BJ (cell line): ENCODE measurements around the gene DMBX1. TPM values are rescaled to one million over a fixed set of nuclear protein-coding genes. Genes with fewer than 3 reads are reported as not detected.

ENCODE experiments used
- CTCF ChIA-PET: fragments of 350-600 bp; formaldehyde crosslinking; extraction: SDS; loops from one replicate; lab custom pipeline; 2021; ENCODE audit warnings: antibody characterized with exemption, inconsistent platforms; lab: Yijun Ruan, JAX
- POLR2A ChIA-PET: fragments of 300-600 bp; sonication (Branson Sonifier 250); formaldehyde crosslinking; extraction: SDS; loops from one replicate; lab custom pipeline; 2021; ENCODE audit warnings: antibody characterized with exemption; lab: Charles Lee
- DNase-seq: peaks from one replicate; pipeline ENCODE4 v3.0.0-alpha.2; 2011; ENCODE audit warnings: low read depth
- H3K27me3 ChIP-seq: 2 replicates; pipeline ENCODE4 v1.6.0; 2011; ENCODE audit warnings: low read length; ENCODE audit not compliant: control insufficient read depth, insufficient read depth
- H3K36me3 ChIP-seq: 2 replicates; pipeline ENCODE4 v1.5.1; 2011; ENCODE audit warnings: low read length; ENCODE audit not compliant: control insufficient read depth, insufficient read depth
- H3K4me3 ChIP-seq: 2 replicates; pipeline ENCODE4 v1.5.1; 2011; ENCODE audit warnings: low read depth, mild to moderate bottlenecking, control low read depth, low read length
- polyA plus RNA-seq: library from polyadenylated mRNA; depleted of rRNA; stranded (reverse); fragments of >200 nt; gene quantifications from 2 replicates; pipeline ENCODE4 v1.2.3, GENCODE V29; 2011
- TF ChIP-seq, protein P1 (sequence below): IDR thresholded peaks from 2 replicates; pipeline ENCODE4 v1.5.1; 2011; ENCODE audit warnings: low read depth, mild to moderate bottlenecking, control low read depth, inconsistent platforms, low read length, moderate library complexity; ENCODE audit not compliant: insufficient read depth

DMBX1 gene
- polyA plus RNA-seq, 1 experiment, result not detected

DNA sequence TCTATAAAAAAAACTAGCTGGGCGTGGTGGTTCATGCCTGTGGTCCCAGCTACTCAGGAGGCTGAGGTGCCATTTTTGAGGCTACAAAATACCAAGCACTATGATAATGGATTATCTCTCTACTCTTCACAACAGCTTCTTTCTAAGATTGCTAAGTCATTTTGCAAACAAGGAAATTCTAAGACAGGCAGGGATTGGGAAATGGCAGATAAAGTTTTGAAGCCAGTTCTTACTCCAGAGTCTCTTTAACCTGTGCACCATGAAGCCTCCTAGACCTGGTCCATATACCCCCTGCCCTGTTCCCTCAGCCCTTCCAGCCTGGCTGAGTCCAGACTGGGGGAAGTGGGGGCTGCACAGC is 39.5 kb upstream of the DMBX1 start:
- TF ChIP-seq, protein P1, sequence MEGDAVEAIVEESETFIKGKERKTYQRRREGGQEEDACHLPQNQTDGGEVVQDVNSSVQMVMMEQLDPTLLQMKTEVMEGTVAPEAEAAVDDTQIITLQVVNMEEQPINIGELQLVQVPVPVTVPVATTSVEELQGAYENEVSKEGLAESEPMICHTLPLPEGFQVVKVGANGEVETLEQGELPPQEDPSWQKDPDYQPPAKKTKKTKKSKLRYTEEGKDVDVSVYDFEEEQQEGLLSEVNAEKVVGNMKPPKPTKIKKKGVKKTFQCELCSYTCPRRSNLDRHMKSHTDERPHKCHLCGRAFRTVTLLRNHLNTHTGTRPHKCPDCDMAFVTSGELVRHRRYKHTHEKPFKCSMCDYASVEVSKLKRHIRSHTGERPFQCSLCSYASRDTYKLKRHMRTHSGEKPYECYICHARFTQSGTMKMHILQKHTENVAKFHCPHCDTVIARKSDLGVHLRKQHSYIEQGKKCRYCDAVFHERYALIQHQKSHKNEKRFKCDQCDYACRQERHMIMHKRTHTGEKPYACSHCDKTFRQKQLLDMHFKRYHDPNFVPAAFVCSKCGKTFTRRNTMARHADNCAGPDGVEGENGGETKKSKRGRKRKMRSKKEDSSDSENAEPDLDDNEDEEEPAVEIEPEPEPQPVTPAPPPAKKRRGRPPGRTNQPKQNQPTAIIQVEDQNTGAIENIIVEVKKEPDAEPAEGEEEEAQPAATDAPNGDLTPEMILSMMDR, result no peak
- ChIA-PET POLR2A (no interaction called here), CTCF (interaction anchor here (0.6 to 8.8 kb wide), 5 partner anchors 16 to 90 kb away, joined by 3 to 139 read pairs (median 3); no protein-coding TSS in a partner anchor)
- Histone ChIP-seq H3K27me3 (peaks cover 48% of the 10 kb centered on the region), H3K36me3 (no peaks in the 10 kb centered on the region), H3K4me3 (no peak overlapping the region)
- DNase-seq, result no peak

GRCh38 chr1:46451948-46452930 is 37.4 kb upstream of the DMBX1 start:
- DNase-seq, result no peak
- ChIA-PET POLR2A (no interaction called here), CTCF (interaction anchor here (0.7 to 4.0 kb wide), 5 partner anchors 11 to 96 kb away, joined by 3 to 19 read pairs (median 4); no protein-coding TSS in a partner anchor)
- no peaks in the 10 kb centered on the region for H3K36me3 ChIP-seq
- no peak overlapping the region for H3K4me3 ChIP-seq
- peaks cover 45% of the 10 kb centered on the region for H3K27me3 ChIP-seq
- TF ChIP-seq, protein P1, result no peak

- CTCF ChIA-PET, result interaction anchor here (1.1 to 4.0 kb wide), 3 partner anchors 11 to 95 kb away, joined by 4 to 19 read pairs (median 4); no protein-coding TSS in a partner anchor
- DNase-seq, result no peak
- Histone ChIP-seq H3K27me3 (peaks cover 38% of the 10 kb centered on the region), H3K36me3 (no peaks in the 10 kb centered on the region), H3K4me3 (no peak overlapping the region)
- POLR2A ChIA-PET, result no interaction called here
- TF ChIP-seq, protein P1, result no peak
These were observed 36.7 kb upstream of the DMBX1 start for GRCh38 chr1:46452931-46453325.

DNA sequence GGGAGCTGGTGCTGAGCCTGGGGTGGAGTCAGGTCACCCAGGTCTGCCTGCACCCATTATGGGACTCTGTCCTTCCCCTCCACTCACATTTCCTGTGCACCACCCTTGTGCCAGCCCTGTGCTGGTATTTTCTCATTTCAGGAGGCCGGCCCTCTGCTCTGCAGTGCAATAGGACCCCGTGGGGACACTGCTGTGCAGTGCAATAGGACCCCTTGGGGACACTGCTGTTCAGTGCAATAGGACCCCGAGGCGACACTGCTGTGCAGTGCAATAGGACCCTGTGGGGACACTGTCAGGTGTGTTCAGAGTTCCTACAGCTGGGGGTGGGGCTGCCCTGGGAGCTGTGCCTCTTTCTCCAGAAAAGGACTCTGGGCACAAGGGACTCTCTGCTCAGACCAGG is 36.2 kb upstream of the DMBX1 start:
- no peak for DNase-seq
- peaks cover 36% of the 10 kb centered on the region for H3K27me3 ChIP-seq
- POLR2A ChIA-PET, result no interaction called here
- no peak overlapping the region for H3K4me3 ChIP-seq
- no peaks in the 10 kb centered on the region for H3K36me3 ChIP-seq
- TF ChIP-seq, protein P1, result no peak
- CTCF ChIA-PET, result interaction anchor here (1.1 to 4.0 kb wide), 3 partner anchors 12 to 94 kb away, joined by 4 to 19 read pairs (median 4); no protein-coding TSS in a partner anchor

DNA sequence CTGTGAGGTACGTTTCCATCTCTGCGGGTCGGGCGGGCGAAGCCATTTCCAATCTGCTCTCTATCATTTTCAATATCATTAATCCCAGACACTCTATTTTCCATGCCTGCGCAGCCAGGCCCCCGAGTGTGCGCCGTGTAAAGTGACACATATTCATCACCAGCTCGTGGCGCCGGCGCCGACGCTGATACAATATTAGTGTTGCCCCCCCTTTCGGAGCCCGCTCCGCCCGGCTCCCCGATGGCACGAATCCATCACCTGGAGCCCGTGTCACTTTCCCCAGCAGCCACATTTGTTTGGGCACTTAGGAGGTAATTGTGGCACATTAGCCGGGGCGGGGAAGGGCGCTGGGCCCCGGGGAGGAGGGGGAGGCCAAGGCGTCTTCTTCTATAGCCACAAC is 33.7 kb upstream of the DMBX1 start:
- DNase-seq, result no peak
- Histone ChIP-seq H3K27me3 (peaks cover 25% of the 10 kb centered on the region), H3K4me3 (no peak overlapping the region), H3K36me3 (no peaks in the 10 kb centered on the region)
- TF ChIP-seq, protein P1, result no peak
- CTCF ChIA-PET, result interaction anchor here (1.4 kb wide), 1 partner anchor 9 kb away, joined by 6 read pairs; no protein-coding TSS in a partner anchor
- POLR2A ChIA-PET, result no interaction called here
